Left kidney (tissue), 2 donors: Measurements from ENCODE around the gene OTUD7B. TPM values are rescaled to one million over a fixed set of nuclear protein-coding genes. Genes with fewer than 3 reads are reported as not detected.
A peak's percentile ranks its signal among the peaks of the same experiment; 100 is the strongest.

Experiments used
- DNase-seq: peaks from one replicate; pipeline ENCODE4 v3.0.0-alpha.2; 2013
- polyA plus RNA-seq: library from polyadenylated mRNA; unstranded; fragments of 120-200 nt; gene quantifications from one replicate; pipeline ENCODE4 v1.2.1, GENCODE V29; 2013; ENCODE audit not compliant: insufficient read length

Gene OTUD7B
- polyA plus RNA-seq, 1 donor, result 22.1 TPM

- DNase-seq, result no peak
These were observed 4.9 kb downstream of the OTUD7B start for GRCh38 chr1:150005606-150006005.

- no peak for DNase-seq
These were observed 6.7 kb downstream of the OTUD7B start for GRCh38 chr1:150003801-150004200.

GRCh38 chr1:150002217-150002616, 8.3 kb downstream of the OTUD7B start:
- no peak for DNase-seq

GRCh38 chr1:150001415-150001814, 9.1 kb downstream of the OTUD7B start:
- DNase-seq, result no peak

GRCh38 chr1:149997585-149998262, 12.8 kb downstream of the OTUD7B start:
- DNase-seq, result no peak

- no peak for DNase-seq
These were observed 14.6 kb downstream of the OTUD7B start for GRCh38 chr1:149995927-149996326.

GRCh38 chr1:149993764-149994163, 16.8 kb downstream of the OTUD7B start:
- no peak for DNase-seq

- DNase-seq, result no peak
These were observed 17.3 kb downstream of the OTUD7B start for GRCh38 chr1:149993181-149993580.

- DNase-seq, result no peak
These were observed 23.3 kb downstream of the OTUD7B start for GRCh38 chr1:149987297-149987595.

GRCh38 chr1:149986486-149987296, 23.8 kb downstream of the OTUD7B start:
- DNase-seq, result peak; percentile 79

- no peak for DNase-seq
These were observed 30.5 kb downstream of the OTUD7B start for GRCh38 chr1:149979972-149980540.

- no peak for DNase-seq
These were observed 31.1 kb downstream of the OTUD7B start for GRCh38 chr1:149979245-149979971.

GRCh38 chr1:149978547-149979023, 31.9 kb downstream of the OTUD7B start:
- DNase-seq, result peak; percentile 26

GRCh38 chr1:149977345-149977744, 33.2 kb downstream of the OTUD7B start:
- DNase-seq, result no peak

GRCh38 chr1:149972547-149972946, 38.0 kb downstream of the OTUD7B start:
- no peak for DNase-seq

GRCh38 chr1:149967646-149968045, 42.9 kb downstream of the OTUD7B start:
- no peak for DNase-seq

- no peak for DNase-seq
These were observed 43.5 kb downstream of the OTUD7B start for GRCh38 chr1:149967041-149967440.

- no peak for DNase-seq
These were observed 44.1 kb downstream of the OTUD7B start for GRCh38 chr1:149966405-149966804.

- DNase-seq, result no peak
These were observed 45.1 kb downstream of the OTUD7B start for GRCh38 chr1:149965440-149965839.

- no peak for DNase-seq
These were observed 47.2 kb downstream of the OTUD7B start for GRCh38 chr1:149963358-149963757.

GRCh38 chr1:149962736-149963135, 47.8 kb downstream of the OTUD7B start:
- DNase-seq, result no peak

GRCh38 chr1:149962039-149962647, 48.4 kb downstream of the OTUD7B start:
- peak; percentile 77 for DNase-seq
